ENCODE results near the gene MINDY4. TPM values are rescaled to one million over a fixed set of nuclear protein-coding genes. Genes with fewer than 3 reads are reported as not detected.
A peak's percentile ranks its signal among the peaks of the same experiment; 100 is the strongest.

The MINDY4 gene
- total RNA-seq, 3 donors from 2014 or later (not counting 1 experiment from before 2014, with no cell fraction given), result 1.1 to 1.7 (median 1.1) TPM

GRCh38 chr7:30735631-30736030, 35.6 kb upstream of the MINDY4 start:
- no peak overlapping the region for H3K4me3 ChIP-seq (ENCODE audit: low read length)
- H3K9me3 Mint-ChIP-seq, result no peaks in the 10 kb centered on the region
- WGBS (ENCODE audit: insufficient coverage), result 96% methylated on average over 2 of the region's 3 CpGs
- ATAC-seq (no peak), DNase-seq (no peak)
- no peaks in the 10 kb centered on the region for H3K36me3 Mint-ChIP-seq
- no peaks in the 10 kb centered on the region for H3K36me3 ChIP-seq (ENCODE audit: control insufficient read depth, insufficient read depth, low read length)
- H3K27ac ChIP-seq (ENCODE audit: low read length), result no peak overlapping the region
- peaks cover 29% of the 10 kb centered on the region for H3K4me1 ChIP-seq (ENCODE audit: control insufficient read depth, insufficient read depth, low read length)
- no peak overlapping the region for H3K4me3 Mint-ChIP-seq
- no peak overlapping the region for H3K27ac Mint-ChIP-seq
- H3K27me3 Mint-ChIP-seq (ENCODE audit: low read depth in 2 of 2), result no peaks in the 10 kb centered on the region
- no peaks in the 10 kb centered on the region for H3K27me3 ChIP-seq (ENCODE audit: control insufficient read depth, insufficient read depth, low read length)
- peaks cover 26 to 30% of the 10 kb centered on the region in 2 donors for H3K4me1 Mint-ChIP-seq
- intact Hi-C loops (cut with micrococcal nuclease), result no loop called here
- TF ChIP-seq CTCF (IDR thresholded peaks at IDR 0.05), result no peak
- no peaks in the 10 kb centered on the region for H3K9me3 ChIP-seq (ENCODE audit: control insufficient read depth, insufficient read depth, low read length)

- H3K27me3 ChIP-seq (ENCODE audit: control insufficient read depth, insufficient read depth, low read length), result no peaks in the 10 kb centered on the region
- H3K4me3 ChIP-seq (ENCODE audit: low read length), result no peak overlapping the region
- H3K9me3 ChIP-seq (ENCODE audit: control insufficient read depth, insufficient read depth, low read length), result no peaks in the 10 kb centered on the region
- no peak for TF ChIP-seq CTCF (IDR thresholded peaks at IDR 0.05)
- H3K27ac Mint-ChIP-seq, result no peak overlapping the region
- no peaks in the 10 kb centered on the region for H3K36me3 ChIP-seq (ENCODE audit: control insufficient read depth, insufficient read depth, low read length)
- DNase-seq (no peak), ATAC-seq (no peak)
- H3K27me3 Mint-ChIP-seq (ENCODE audit: low read depth in 2 of 2), result no peaks in the 10 kb centered on the region
- H3K27ac ChIP-seq (ENCODE audit: low read length), result no peak overlapping the region
- peaks cover 31% of the 10 kb centered on the region for H3K4me1 ChIP-seq (ENCODE audit: control insufficient read depth, insufficient read depth, low read length)
- intact Hi-C loops (cut with micrococcal nuclease), result no loop called here
- no peak overlapping the region for H3K4me3 Mint-ChIP-seq
- 78% methylated on average over 3 of the region's 4 CpGs for WGBS (ENCODE audit: insufficient coverage)
- no peaks in the 10 kb centered on the region for H3K36me3 Mint-ChIP-seq
- no peaks in the 10 kb centered on the region for H3K9me3 Mint-ChIP-seq
- peaks cover 26 to 31% of the 10 kb centered on the region in 2 donors for H3K4me1 Mint-ChIP-seq
These were observed 34.9 kb upstream of the MINDY4 start for GRCh38 chr7:30736291-30736690.

GRCh38 chr7:30738026-30738915, 32.9 kb upstream of the MINDY4 start:
- Histone ChIP-seq H3K27ac (ENCODE audit: low read length) (peak overlapping the region; percentile 42), H3K9me3 (ENCODE audit: control insufficient read depth, insufficient read depth, low read length) (no peaks in the 10 kb centered on the region), H3K27me3 (ENCODE audit: control insufficient read depth, insufficient read depth, low read length) (no peaks in the 10 kb centered on the region), H3K4me1 (ENCODE audit: control insufficient read depth, insufficient read depth, low read length) (peaks cover 31% of the 10 kb centered on the region), H3K36me3 (ENCODE audit: control insufficient read depth, insufficient read depth, low read length) (no peaks in the 10 kb centered on the region), H3K4me3 (ENCODE audit: low read length) (no peak overlapping the region)
- TF ChIP-seq CTCF (IDR thresholded peaks at IDR 0.05), result no peak
- 71% methylated on average over 6 of the region's 6 CpGs for WGBS (ENCODE audit: insufficient coverage)
- no peaks in the 10 kb centered on the region for H3K27me3 Mint-ChIP-seq (ENCODE audit: low read depth in 2 of 2)
- H3K4me3 Mint-ChIP-seq, result peak overlapping the region; percentile 4
- no peaks in the 10 kb centered on the region for H3K36me3 Mint-ChIP-seq
- intact Hi-C loops (cut with micrococcal nuclease), result no loop called here
- H3K27ac Mint-ChIP-seq, result peak overlapping the region; percentile 71 to 80
- no peaks in the 10 kb centered on the region for H3K9me3 Mint-ChIP-seq
- H3K4me1 Mint-ChIP-seq, result peaks cover 26 to 29% of the 10 kb centered on the region in 2 donors
- ATAC-seq (peak; percentile 25 to 59 (median 57)), DNase-seq (peak in 1 of 2 donors; percentile 31)
